ENCODE results near the gene FBF1. TPM values are rescaled to one million over a fixed set of nuclear protein-coding genes. Genes with fewer than 3 reads are reported as not detected.

The FBF1 gene
- total RNA-seq, 4 donors from 2014 or later = 13.9 to 18.3 (median 15.5) TPM

DNA sequence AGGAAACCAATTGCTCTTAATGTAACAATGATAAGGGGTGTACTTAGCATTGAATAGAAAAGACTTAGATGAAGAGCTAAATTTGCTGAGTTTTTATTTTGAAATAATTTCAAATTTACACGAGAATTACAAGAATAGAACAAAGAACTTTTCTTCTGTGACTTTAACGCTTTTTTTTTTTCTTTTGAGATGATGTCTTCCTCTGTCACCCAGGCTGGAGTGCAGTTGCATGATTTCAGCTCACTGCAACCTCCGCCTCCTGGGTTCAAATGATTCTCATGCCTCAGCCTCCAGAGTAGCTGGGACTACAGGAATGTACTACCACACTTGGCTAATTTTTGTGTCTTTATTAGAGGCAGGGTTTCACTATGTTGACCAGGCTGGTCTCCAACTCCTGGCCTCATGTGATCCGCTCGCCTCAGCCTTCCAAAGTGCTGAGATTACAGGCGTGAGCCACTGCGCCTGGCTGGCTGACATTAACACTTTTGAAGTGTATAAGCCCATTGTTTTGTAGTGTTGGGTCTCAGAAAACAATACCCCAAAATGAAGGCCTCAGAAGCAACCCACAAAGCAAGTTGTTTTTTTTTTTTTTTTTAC is 40.3 kb upstream of the FBF1 start:
- H3K4me3 ChIP-seq = no peak overlapping the region

GRCh38 chr17:75980188-75981018 is 39.6 kb upstream of the FBF1 start:
- no peak for DNase-seq
- intact Hi-C loops (cut with DNase I) = no loop called here
- 66 to 73% methylated on average over 15 to 18 of the region's 18 CpGs for WGBS, 2 donors
- Histone ChIP-seq H3K36me3 (no peaks in the 10 kb centered on the region), H3K9me3 (no peaks in the 10 kb centered on the region), H3K4me1 (peaks cover 22 to 89% (median 57%) of the 10 kb centered on the region in 3 donors), H3K27ac (peak overlapping the region; percentile 98 to 99 (median 98)), H3K4me3 (peak overlapping the region; percentile 76 to 88 (median 86)), H3K27me3 (no peaks in the 10 kb centered on the region)
- TF ChIP-seq POLR2A (IDR thresholded peaks at IDR 0.05) = no peak
- TF ChIP-seq CTCF (IDR thresholded peaks at IDR 0.05) = no peak

More for the DNA sequence above, 40.3 kb upstream of the FBF1 start:
- peak overlapping the region; percentile 98 to 99 (median 98) for H3K27ac ChIP-seq
- H3K27me3 ChIP-seq = no peaks in the 10 kb centered on the region
- H3K4me1 ChIP-seq = peaks cover 22 to 83% (median 52%) of the 10 kb centered on the region in 3 donors
- 69 to 94% methylated on average over 7 of the region's 7 CpGs for WGBS, 2 donors
- H3K9me3 ChIP-seq = no peaks in the 10 kb centered on the region
- no peak for DNase-seq
- H3K36me3 ChIP-seq = no peaks in the 10 kb centered on the region
- intact Hi-C loops (cut with DNase I) = no loop called here
- TF ChIP-seq CTCF (IDR thresholded peaks at IDR 0.05) (no peak), POLR2A (IDR thresholded peaks at IDR 0.05) (no peak)

DNA sequence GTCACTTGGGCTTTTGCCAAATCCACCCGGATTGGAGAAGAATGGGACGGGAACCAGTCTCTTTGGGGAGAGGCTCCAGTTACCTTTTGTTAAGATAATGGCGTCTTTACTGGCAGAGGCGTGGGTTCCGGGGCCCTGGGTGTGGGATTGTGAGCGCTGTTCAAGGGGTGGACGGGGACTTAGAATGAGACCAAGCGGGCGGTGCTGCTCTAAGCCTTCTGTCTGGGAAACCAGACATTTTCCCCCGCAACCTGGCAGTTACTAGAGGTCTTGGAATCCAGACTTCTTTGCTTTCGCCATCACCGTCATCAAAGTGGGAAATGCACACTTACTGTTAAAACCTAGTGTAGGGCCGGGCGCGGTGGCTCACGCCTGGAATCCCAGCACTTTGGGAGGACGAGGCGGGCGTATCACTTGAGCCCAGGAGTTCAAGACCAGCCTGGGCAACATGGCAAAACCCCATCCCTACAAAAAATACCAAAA is 38.9 kb upstream of the FBF1 start:
- Histone ChIP-seq H3K4me3 (peak overlapping the region; percentile 76 to 88 (median 86)), H3K36me3 (no peaks in the 10 kb centered on the region), H3K9me3 (no peaks in the 10 kb centered on the region), H3K27me3 (no peaks in the 10 kb centered on the region), H3K27ac (peak overlapping the region; percentile 98 to 99 (median 98)), H3K4me1 (peaks cover 22 to 87% (median 57%) of the 10 kb centered on the region in 3 donors)
- no peak for DNase-seq
- TF ChIP-seq CTCF (IDR thresholded peaks at IDR 0.05) = no peak
- TF ChIP-seq POLR2A (IDR thresholded peaks at IDR 0.05) = no peak
- WGBS, 2 donors = 0 to 2% methylated on average over 8 to 15 of the region's 19 CpGs
- intact Hi-C loops (cut with DNase I) = no loop called here

- peak in 3 of 4 donors; percentile 48 to 86 (median 82) for TF ChIP-seq POLR2A (IDR thresholded peaks at IDR 0.05)
- TF ChIP-seq CTCF (IDR thresholded peaks at IDR 0.05) = peak in 3 of 6 experiments; percentile 25 to 58 (median 50)
- intact Hi-C loops (cut with DNase I) = no loop called here
- DNase-seq = peak; percentile 81
- H3K4me3 ChIP-seq = peak within 1 kb of the TSS; percentile 76 to 88 (median 86)
- H3K9me3 ChIP-seq = no peaks in the 10 kb centered on the region
- WGBS, 2 donors = 0 to 1% methylated on average over 6 to 18 of the region's 72 CpGs
- peak within 1 kb of the TSS; percentile 98 to 99 (median 98) for H3K27ac ChIP-seq
- peaks cover 22 to 80% (median 56%) of the 10 kb centered on the region in 3 donors for H3K4me1 ChIP-seq
- peaks cover 0 to 6% (median 0%) of the 10 kb centered on the region in 3 donors for H3K36me3 ChIP-seq
- no peaks in the 10 kb centered on the region for H3K27me3 ChIP-seq
Observed at GRCh38 chr17:75978938-75979704, 38.3 kb upstream of the FBF1 start, which contains the start of the genes ACOX1 and TEN1. Gene ACOX1, minus strand, starts transcription at chr17:75979166. Its CDS starts 93 bp downstream, at chr17:75979073. Gene TEN1, plus strand, starts transcription at chr17:75979240. Its CDS starts 6,953 bp downstream, at chr17:75986193.

Measured in esophagus squamous epithelium (tissue), 5 donors.